Calu3 (cell line): ENCODE data around the gene ASIC2. TPM values are rescaled to one million over a fixed set of nuclear protein-coding genes. Genes with fewer than 3 reads are reported as not detected.

Experiments used
- BruUV-seq: library from RNA; stranded (reverse); fragments of 400-500 nt; replicated peaks from 2 replicates; lab custom pipeline; 2021; lab: Mats Ljungman, UMichigan
- CTCF ChIA-PET: fragments of 300-600 bp; sonication (Branson Sonifier 250); formaldehyde crosslinking; loops from one replicate; lab custom pipeline; 2022; ENCODE audit warnings: antibody characterized with exemption; lab: Charles Lee
- DNase-seq: peaks from one replicate; pipeline ENCODE4 v3.0.0; 2022
- H3K27ac Mint-ChIP-seq: one replicate; pipeline ENCODE4 v1.8.0; 2022; ENCODE audit warnings: mixed read lengths; ENCODE audit not compliant: unreplicated experiment
- H3K27me3 Mint-ChIP-seq: one replicate; pipeline ENCODE4 v1.8.0; 2022; ENCODE audit warnings: mixed read lengths; ENCODE audit not compliant: unreplicated experiment
- H3K36me3 Mint-ChIP-seq: one replicate; pipeline ENCODE4 v1.8.0; 2022; ENCODE audit warnings: mild to moderate bottlenecking, moderate library complexity, mixed read lengths; ENCODE audit not compliant: insufficient read depth, unreplicated experiment
- H3K4me1 Mint-ChIP-seq: one replicate; pipeline ENCODE4 v1.8.0; 2022; ENCODE audit warnings: mild to moderate bottlenecking, low read depth, mixed read lengths; ENCODE audit not compliant: unreplicated experiment
- H3K4me3 Mint-ChIP-seq: one replicate; pipeline ENCODE4 v1.8.0; 2022; ENCODE audit warnings: mild to moderate bottlenecking, low read depth, moderate library complexity, mixed read lengths; ENCODE audit not compliant: unreplicated experiment
- H3K9me3 Mint-ChIP-seq: one replicate; pipeline ENCODE4 v1.8.0; 2022; ENCODE audit warnings: low read depth, mixed read lengths; ENCODE audit not compliant: unreplicated experiment
- CTCF ChIP-seq: fragments of 200-600 bp; IDR thresholded peaks from one replicate; pipeline ENCODE4 v1.8.0; 2022; ENCODE audit warnings: antibody characterized with exemption; ENCODE audit not compliant: unreplicated experiment
- intact Hi-C: fragments of 100-400 bp; cut with micrococcal nuclease; formaldehyde crosslinking; loops from one replicate; pipeline ENCODE4 v1.10.0; 2022; ENCODE audit not compliant: unreplicated experiment
- total RNA-seq: library from RNA; stranded (reverse); gene quantifications from 2 replicates; pipeline ENCODE4 v1.2.3, GENCODE V29; 2022

Gene ASIC2
- total RNA-seq, 1 experiment from 2014 or later = not detected

DNA sequence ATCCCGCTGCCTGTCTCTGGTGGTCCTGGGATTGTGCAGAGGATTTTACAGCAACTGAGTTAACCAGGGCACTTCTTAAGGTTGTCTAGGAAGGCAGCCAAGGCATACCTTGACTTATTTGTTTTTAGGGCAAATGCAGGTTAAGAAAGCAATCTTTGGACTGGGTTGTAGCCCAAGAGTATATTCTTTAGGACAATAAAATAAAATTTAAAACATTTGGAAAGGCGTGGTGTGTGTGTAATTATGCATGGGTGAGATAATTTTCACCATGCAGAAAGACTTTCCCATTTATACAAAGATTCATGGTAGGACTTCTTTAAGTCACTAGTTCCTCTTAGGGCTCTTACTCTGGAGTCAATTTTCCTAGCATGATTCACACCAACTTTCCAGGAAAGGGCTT, 208.3 kb downstream of the ASIC2 start:
- no TSS peak for BruUV-seq

DNA sequence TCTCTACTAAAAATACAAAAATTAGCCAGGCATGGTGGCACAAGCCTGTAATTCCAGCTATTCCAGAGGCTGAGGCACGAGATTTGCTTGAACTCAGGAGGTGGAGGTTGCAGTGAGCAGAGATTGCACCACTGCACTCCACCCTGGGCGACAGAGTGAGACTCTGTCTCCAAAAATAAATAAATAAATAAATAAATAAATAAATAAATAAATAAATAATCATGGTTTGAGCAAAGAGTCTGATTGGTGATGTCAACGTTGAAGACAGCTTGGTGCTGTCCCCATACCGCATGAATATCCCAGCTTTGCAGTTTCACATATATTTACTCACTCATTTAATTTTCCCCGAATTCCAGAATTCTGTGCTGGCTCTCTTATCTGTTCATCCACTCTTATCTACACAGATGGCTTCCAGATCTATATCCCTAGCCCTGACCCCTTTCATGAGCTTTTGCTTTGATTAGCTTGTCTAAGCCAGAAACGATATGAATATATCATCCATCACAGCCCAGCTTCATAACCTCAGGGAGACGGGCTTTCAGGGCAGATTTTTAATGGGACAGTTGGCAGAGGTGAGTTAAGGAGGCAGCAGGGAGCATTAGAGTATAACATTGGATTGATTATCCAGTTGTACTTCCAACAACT, 210.4 kb downstream of the ASIC2 start:
- intact Hi-C loops = no loop called here
- peaks cover 81% of the 10 kb centered on the region for H3K27me3 Mint-ChIP-seq
- CTCF ChIA-PET = no interaction called here
- no peaks in the 10 kb centered on the region for H3K9me3 Mint-ChIP-seq
- TF ChIP-seq CTCF = no peak
- no peaks in the 10 kb centered on the region for H3K4me1 Mint-ChIP-seq
- DNase-seq = no peak
- no TSS peak for BruUV-seq
- no peak overlapping the region for H3K27ac Mint-ChIP-seq
- no peaks in the 10 kb centered on the region for H3K36me3 Mint-ChIP-seq
- H3K4me3 Mint-ChIP-seq = no peak overlapping the region

More for the DNA sequence above, 208.3 kb downstream of the ASIC2 start:
- CTCF ChIA-PET = no interaction called here
- Mint-ChIP-seq H3K4me3 (no peak overlapping the region), H3K27me3 (peaks cover 81% of the 10 kb centered on the region), H3K4me1 (no peaks in the 10 kb centered on the region), H3K36me3 (no peaks in the 10 kb centered on the region), H3K27ac (no peak overlapping the region), H3K9me3 (no peaks in the 10 kb centered on the region)
- intact Hi-C loops = no loop called here
- DNase-seq = no peak
- TF ChIP-seq CTCF = no peak

DNA sequence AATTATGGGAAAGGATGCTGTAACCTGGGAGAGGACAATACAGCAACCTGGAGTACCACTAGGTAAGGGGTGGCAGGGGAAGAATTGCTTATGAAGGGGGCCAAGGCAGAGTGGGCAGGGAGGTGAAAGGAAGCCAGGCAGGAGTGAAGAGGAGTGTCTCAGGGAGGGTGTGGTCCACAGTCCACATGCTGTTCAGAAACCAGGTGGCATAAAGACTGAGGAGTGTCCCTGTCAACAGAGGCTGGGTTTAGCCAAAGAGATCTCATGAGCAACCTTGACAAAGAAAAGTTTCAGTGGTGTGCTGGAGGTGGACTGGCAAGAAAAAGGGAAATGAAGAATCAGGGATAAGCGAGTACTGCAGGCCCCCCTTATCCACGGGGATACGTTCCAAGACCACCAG, 213.0 kb downstream of the ASIC2 start:
- Mint-ChIP-seq H3K9me3 (no peaks in the 10 kb centered on the region), H3K4me1 (no peaks in the 10 kb centered on the region), H3K27ac (no peak overlapping the region), H3K27me3 (peaks cover 88% of the 10 kb centered on the region), H3K4me3 (no peak overlapping the region), H3K36me3 (no peaks in the 10 kb centered on the region)
- BruUV-seq = no TSS peak
- no peak for TF ChIP-seq CTCF
- intact Hi-C loops = no loop called here
- DNase-seq = no peak
- CTCF ChIA-PET = no interaction called here

GRCh38 chr17:33079201-33079600, 213.9 kb downstream of the ASIC2 start:
- Mint-ChIP-seq H3K27ac (no peak overlapping the region), H3K4me3 (no peak overlapping the region), H3K9me3 (no peaks in the 10 kb centered on the region), H3K4me1 (no peaks in the 10 kb centered on the region), H3K27me3 (peaks cover 97% of the 10 kb centered on the region), H3K36me3 (no peaks in the 10 kb centered on the region)
- no peak for DNase-seq
- CTCF ChIA-PET = no interaction called here
- intact Hi-C loops = no loop called here
- no peak for TF ChIP-seq CTCF
- BruUV-seq = no TSS peak
